GM12872 (cell line): Measurements from ENCODE around the gene ETS2.

ENCODE experiments used
- TF ChIP-seq, protein P1 (sequence below): IDR thresholded peaks from 3 replicates; pipeline ENCODE4 v1.5.1; 2011; ENCODE audit warnings: low read depth, mild to moderate bottlenecking, low read length, moderate library complexity; ENCODE audit not compliant: insufficient read depth

The ETS2 gene

GRCh38 chr21:38784458-38785266 is 21.1 kb upstream of the ETS2 start:
- TF ChIP-seq, protein P1, sequence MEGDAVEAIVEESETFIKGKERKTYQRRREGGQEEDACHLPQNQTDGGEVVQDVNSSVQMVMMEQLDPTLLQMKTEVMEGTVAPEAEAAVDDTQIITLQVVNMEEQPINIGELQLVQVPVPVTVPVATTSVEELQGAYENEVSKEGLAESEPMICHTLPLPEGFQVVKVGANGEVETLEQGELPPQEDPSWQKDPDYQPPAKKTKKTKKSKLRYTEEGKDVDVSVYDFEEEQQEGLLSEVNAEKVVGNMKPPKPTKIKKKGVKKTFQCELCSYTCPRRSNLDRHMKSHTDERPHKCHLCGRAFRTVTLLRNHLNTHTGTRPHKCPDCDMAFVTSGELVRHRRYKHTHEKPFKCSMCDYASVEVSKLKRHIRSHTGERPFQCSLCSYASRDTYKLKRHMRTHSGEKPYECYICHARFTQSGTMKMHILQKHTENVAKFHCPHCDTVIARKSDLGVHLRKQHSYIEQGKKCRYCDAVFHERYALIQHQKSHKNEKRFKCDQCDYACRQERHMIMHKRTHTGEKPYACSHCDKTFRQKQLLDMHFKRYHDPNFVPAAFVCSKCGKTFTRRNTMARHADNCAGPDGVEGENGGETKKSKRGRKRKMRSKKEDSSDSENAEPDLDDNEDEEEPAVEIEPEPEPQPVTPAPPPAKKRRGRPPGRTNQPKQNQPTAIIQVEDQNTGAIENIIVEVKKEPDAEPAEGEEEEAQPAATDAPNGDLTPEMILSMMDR, result no peak

DNA sequence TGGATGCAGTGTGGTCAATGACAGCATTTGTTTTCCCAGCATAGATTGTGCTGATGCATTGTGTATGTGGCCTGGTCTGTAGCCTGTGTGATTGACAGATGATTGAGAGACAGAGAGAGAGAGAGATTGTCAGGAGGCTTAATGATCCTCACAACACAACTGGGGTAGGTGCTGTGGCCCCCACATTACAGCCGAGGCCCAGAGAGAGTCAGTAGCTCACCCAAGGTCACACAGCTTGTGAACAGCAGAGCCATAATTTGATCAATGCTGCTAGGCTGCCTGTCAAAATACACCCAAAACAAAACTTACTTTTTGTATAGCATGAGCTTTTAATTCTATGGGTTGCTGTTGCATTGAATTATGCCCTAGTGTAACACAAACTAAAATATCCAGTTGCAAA is 20.2 kb upstream of the ETS2 start:
- TF ChIP-seq, protein P1, result no peak

GRCh38 chr21:38787016-38787415 is 18.7 kb upstream of the ETS2 start:
- TF ChIP-seq, protein P1, result no peak

DNA sequence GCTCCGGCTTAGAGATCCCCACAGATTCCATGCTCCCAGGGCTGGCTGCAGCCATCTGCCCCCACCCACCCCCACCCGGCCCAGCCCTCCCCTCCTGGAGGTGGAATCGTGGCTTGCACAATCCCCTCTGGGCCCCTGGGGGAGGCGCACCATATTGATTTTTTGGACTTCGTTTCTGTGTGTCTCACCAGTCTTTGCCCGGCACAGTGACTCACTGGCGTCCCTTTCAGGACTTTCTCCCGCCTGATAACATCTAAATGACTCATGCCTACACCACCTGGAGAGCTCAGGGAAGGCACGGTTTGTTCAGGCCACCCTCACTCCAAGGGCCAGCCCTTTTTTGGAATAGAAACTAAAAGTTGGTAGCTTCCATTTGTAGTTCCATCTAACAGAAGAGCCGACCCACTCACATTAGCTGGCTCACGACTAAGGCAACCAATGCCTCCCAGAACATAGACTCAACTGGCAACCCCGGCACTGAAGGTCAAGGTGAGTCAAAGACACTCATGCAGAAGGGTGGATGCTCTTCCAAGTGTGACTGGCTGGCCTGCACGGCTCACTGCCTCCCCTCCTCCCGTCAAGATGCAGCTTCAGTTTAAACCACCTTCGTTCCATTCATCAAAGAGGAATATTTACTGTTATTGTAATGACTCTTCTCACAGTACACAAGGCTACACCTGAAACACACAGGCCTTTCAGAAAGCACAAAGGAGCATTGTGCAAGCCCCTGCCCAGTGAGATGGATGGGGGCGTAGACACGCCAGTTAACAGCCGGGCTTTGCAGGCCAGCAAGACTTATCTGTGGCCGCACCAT is 18.1 kb upstream of the ETS2 start:
- TF ChIP-seq, protein P1, result no peak

GRCh38 chr21:38788275-38788905 is 17.3 kb upstream of the ETS2 start:
- TF ChIP-seq, protein P1, result no peak

GRCh38 chr21:38789275-38789674 is 16.5 kb upstream of the ETS2 start:
- TF ChIP-seq, protein P1, result no peak

GRCh38 chr21:38790059-38790458 is 15.7 kb upstream of the ETS2 start:
- TF ChIP-seq, protein P1, result no peak
